Nephron progenitor cell (in vitro differentiated cells): ENCODE measurements around the gene ABL1.

Source experiments
- DNase-seq: peaks from one replicate; pipeline ENCODE4 v3.0.0; 2021
- H3K27ac Mint-ChIP-seq: 2 replicates; pipeline ENCODE4 v1.8.0; 2021; ENCODE audit warnings: mild to moderate bottlenecking, moderate library complexity, mixed read lengths
- H3K27me3 Mint-ChIP-seq: 2 replicates; pipeline ENCODE4 v1.8.0; 2021; ENCODE audit warnings: mild to moderate bottlenecking, low read depth, mixed read lengths; ENCODE audit not compliant: poor library complexity
- H3K36me3 Mint-ChIP-seq: 2 replicates; pipeline ENCODE4 v1.8.0; 2021; ENCODE audit warnings: low read depth, mixed read lengths
- H3K4me1 Mint-ChIP-seq: 2 replicates; pipeline ENCODE4 v1.8.0; 2021; ENCODE audit warnings: mixed read lengths
- H3K4me3 Mint-ChIP-seq: 2 replicates; pipeline ENCODE4 v1.8.0; 2021; ENCODE audit warnings: mild to moderate bottlenecking, moderate library complexity, mixed read lengths
- H3K9me3 Mint-ChIP-seq: 2 replicates; pipeline ENCODE4 v1.8.0; 2021; ENCODE audit warnings: mild to moderate bottlenecking, moderate library complexity, mixed read lengths
- TF ChIP-seq, protein P1 (sequence below): fragments of 200-600 bp; sonication (generic); IDR thresholded peaks from 2 replicates; pipeline ENCODE4 v1.5.0; 2021; ENCODE audit warnings: antibody characterized with exemption

The ABL1 gene

DNA sequence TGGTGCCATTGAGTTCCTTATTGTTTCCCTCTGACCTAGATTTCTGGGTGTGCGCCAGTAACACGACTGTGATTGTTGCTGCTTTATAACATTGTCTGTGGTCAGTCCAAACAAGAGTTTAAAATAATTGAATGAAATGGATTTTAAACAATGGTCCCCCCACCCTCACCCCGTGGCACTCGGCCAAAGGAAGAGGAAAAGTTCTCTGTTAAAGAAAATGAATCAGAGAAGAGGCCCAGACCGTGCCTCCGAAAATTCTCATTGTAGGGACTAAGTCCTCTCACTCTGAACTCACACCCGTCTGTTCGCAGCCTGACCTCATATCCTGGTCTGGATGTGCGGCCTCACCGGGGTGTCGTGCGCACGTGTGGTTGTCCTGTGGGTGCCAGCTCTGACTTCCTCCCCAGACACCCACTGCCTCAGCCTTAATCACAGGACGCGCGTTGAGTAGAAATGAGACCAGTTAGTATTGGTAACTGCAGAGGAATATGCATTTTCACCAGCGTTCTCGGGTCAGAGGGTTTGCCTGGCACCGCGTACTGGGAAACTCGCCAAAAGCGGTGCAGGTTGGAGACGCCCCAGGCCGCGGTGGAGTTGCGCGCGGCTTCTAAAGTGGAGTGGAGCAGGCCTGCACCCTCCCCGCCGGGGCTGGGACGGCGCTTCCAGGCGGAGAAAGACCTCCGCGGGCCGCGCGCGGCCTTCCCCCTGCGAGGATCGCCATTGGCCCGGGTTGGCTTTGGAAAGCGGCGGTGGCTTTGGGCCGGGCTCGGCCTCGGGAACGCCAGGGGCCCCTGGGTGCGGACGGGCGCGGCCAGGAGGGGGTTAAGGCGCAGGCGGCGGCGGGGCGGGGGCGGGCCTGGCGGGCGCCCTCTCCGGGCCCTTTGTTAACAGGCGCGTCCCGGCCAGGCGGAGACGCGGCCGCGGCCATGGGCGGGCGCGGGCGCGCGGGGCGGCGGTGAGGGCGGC is at the start of gene ABL1:
Gene ABL1 (plus strand): TSS at position 884 of the 966 bp plus-strand sequence. CDS start 193 bp downstream, outside the sequence.
- peaks cover 81% of the 10 kb centered on the region for H3K4me1 Mint-ChIP-seq
- peaks cover 2% of the 10 kb centered on the region for H3K9me3 Mint-ChIP-seq
- H3K27ac Mint-ChIP-seq, result peak within 1 kb of the TSS; percentile 99
- TF ChIP-seq, protein P1, sequence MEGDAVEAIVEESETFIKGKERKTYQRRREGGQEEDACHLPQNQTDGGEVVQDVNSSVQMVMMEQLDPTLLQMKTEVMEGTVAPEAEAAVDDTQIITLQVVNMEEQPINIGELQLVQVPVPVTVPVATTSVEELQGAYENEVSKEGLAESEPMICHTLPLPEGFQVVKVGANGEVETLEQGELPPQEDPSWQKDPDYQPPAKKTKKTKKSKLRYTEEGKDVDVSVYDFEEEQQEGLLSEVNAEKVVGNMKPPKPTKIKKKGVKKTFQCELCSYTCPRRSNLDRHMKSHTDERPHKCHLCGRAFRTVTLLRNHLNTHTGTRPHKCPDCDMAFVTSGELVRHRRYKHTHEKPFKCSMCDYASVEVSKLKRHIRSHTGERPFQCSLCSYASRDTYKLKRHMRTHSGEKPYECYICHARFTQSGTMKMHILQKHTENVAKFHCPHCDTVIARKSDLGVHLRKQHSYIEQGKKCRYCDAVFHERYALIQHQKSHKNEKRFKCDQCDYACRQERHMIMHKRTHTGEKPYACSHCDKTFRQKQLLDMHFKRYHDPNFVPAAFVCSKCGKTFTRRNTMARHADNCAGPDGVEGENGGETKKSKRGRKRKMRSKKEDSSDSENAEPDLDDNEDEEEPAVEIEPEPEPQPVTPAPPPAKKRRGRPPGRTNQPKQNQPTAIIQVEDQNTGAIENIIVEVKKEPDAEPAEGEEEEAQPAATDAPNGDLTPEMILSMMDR, result no peak
- no peaks in the 10 kb centered on the region for H3K27me3 Mint-ChIP-seq
- peak; percentile 73 for DNase-seq
- H3K36me3 Mint-ChIP-seq, result peaks cover under 1% of the 10 kb centered on the region
- peak within 1 kb of the TSS; percentile 98 for H3K4me3 Mint-ChIP-seq

DNA sequence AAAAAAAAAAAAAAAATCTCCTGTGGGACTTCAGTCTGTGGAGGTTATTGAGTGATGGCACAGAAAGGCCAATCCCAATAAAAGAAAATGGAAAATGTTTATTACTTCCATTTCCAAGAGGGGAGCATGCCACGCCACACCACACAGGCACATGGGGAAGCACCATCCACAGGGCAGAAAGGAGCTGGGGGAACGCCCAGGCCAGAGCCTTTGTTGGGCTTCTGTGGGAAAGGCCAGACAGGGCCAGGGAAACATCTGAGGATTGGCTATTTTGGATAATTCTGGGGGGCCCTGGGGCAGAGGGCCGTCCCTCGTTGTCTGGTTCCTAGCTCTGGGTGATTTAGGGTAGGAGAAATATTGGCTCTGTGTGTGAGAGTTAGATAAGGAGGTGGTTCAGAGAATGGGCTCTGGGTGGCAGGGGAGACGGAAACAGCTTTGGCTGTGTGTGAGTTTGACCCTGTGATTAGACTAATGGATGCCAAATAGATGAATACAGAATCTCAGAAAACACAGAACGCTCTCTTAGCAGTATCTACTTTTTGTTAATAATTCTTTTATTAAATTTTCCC is 49.0 kb upstream of the ABL1 start:
- TF ChIP-seq, protein P1, result no peak
- Mint-ChIP-seq H3K36me3 (peaks cover 30% of the 10 kb centered on the region), H3K9me3 (peaks cover 34% of the 10 kb centered on the region), H3K4me1 (peaks cover 34% of the 10 kb centered on the region), H3K4me3 (no peak overlapping the region), H3K27ac (no peak overlapping the region), H3K27me3 (peaks cover 3% of the 10 kb centered on the region)
- DNase-seq, result no peak

DNA sequence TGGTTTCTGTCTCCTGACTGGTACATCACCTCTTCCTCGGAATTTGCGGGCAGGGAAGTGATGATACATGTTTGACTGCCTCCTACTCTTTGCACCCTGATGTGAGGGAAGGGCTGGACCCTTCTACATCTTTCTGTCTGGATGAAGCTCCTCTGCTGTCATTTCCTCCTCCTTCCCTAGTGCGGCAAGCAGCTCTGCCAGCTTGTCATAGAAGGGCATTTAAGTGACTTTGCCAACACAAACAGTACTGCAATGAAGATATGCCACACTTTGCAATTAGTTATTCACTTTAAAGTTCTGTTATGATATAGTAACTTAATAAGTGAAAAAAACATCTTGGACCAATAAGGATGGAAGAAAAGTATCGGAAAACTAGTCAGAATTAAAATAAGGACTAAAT is 48.5 kb upstream of the ABL1 start:
- Mint-ChIP-seq H3K36me3 (peaks cover 35% of the 10 kb centered on the region), H3K9me3 (peaks cover 39% of the 10 kb centered on the region), H3K27ac (peak overlapping the region; percentile 2), H3K4me1 (peaks cover 34% of the 10 kb centered on the region), H3K27me3 (peaks cover 3% of the 10 kb centered on the region), H3K4me3 (no peak overlapping the region)
- TF ChIP-seq, protein P1, result no peak
- no peak for DNase-seq

DNA sequence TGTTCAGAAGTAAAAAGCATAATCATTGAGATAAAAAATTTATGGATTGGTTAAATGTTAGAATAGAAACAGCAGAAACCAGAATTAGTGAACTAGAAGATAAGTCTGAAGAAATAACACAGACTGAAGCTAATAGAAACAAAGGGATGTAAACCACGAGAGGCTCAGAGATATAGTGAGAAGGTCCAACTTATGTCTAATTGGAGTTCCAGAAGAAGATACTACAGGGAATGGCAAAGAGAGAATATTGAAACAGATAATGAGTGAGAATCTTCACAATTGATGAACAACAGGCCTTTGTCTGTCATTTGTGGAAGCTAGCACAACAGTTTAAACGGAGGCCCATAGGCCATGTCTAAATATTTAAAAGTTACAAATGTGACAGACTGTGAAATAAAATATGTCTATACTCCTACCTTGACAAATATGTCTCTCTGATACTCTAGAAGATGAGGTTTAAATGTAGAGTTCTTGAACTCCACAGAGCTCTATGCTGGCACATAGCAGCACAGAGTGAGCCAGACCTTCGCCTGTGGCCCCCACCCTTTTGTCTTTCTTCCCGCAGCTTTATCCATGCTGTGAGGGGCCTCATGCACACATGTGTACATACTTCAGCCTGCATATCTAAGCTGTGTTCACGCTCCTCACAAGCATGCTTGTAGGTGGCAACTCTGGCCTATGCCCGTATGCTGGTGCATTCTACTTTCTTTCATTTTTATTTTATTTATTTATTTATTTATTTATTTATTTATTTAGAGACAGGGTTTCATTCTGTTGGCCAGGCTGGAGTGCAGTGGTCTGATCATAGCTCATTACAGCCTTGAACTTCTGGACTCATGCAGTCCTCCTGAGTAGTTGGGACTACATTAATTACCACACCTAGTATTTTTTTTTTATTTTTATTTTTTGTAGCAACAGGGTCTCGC is 45.0 kb upstream of the ABL1 start:
- no peak for DNase-seq
- H3K4me1 Mint-ChIP-seq, result peaks cover 30% of the 10 kb centered on the region
- TF ChIP-seq, protein P1, result no peak
- peaks cover 3% of the 10 kb centered on the region for H3K27me3 Mint-ChIP-seq
- peaks cover 47% of the 10 kb centered on the region for H3K9me3 Mint-ChIP-seq
- no peak overlapping the region for H3K4me3 Mint-ChIP-seq
- H3K27ac Mint-ChIP-seq, result no peak overlapping the region
- H3K36me3 Mint-ChIP-seq, result peaks cover 42% of the 10 kb centered on the region

DNA sequence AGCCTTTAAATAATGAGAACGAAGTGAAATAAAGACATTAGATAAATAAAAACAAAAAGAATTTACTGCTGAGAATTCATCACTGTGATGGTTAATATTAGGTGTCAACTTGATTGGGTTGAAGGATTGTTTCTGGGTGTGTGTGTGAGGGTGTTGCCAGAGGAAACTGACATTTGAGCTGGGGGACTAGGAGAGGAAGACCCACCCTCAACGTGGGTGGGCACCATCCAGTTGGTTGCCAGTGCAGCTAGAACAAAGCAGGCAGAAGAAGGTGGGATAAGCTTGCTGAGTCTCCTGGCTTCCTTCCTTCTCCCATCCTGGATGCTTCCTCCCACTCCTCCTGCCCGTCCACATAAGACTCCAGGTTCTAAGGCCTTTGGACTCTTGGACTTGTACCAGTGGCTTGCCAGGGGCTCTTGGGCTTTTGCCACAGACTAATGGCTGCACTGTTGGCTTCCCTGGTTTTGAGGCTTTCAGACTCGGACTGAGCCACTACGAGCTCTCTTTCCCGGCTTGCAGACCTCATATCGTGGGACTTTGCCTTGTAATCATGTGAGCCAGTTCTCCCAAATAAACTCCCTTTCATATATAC is 43.7 kb upstream of the ABL1 start:
- peak; percentile 8 for DNase-seq
- H3K9me3 Mint-ChIP-seq, result peaks cover 47% of the 10 kb centered on the region
- H3K4me3 Mint-ChIP-seq, result no peak overlapping the region
- TF ChIP-seq, protein P1, result no peak
- H3K27me3 Mint-ChIP-seq, result peaks cover 3% of the 10 kb centered on the region
- H3K4me1 Mint-ChIP-seq, result peaks cover 28% of the 10 kb centered on the region
- peak overlapping the region; percentile 8 for H3K27ac Mint-ChIP-seq
- H3K36me3 Mint-ChIP-seq, result peaks cover 42% of the 10 kb centered on the region
